Activated CD4-positive, alpha-beta T cell treated with anti-CD3 and anti-CD28 coated beads, Interleukin-2, amount 50 U/mL, for 24 hours (primary cell): ENCODE measurements around the gene MYOCOS.

Experiments used
- DNase-seq, 2 donors: peaks; one replicate each; pipeline ENCODE4 v3.0.0-alpha.2; 2020; ENCODE audit warnings: low read depth in 1 of 2, low spot score in 1 of 2

MYOCOS gene

GRCh38 chr1:171623651-171624331 lies 1.7 kb downstream of the MYOCOS start:
- DNase-seq, result no peak

GRCh38 chr1:171625225-171625624 lies 3.2 kb downstream of the MYOCOS start:
- no peak for DNase-seq

- DNase-seq, result no peak
Measured at GRCh38 chr1:171627020-171627419, 5.0 kb downstream of the MYOCOS start.

GRCh38 chr1:171628225-171628624 lies 6.2 kb downstream of the MYOCOS start:
- DNase-seq, result no peak

- DNase-seq, result no peak
Measured at GRCh38 chr1:171635661-171636060, 13.6 kb downstream of the MYOCOS start.

GRCh38 chr1:171636141-171636540 lies 14.1 kb downstream of the MYOCOS start:
- DNase-seq, result no peak

- DNase-seq, result no peak
Measured at GRCh38 chr1:171637928-171638576, 16.0 kb downstream of the MYOCOS start.

GRCh38 chr1:171640225-171640624 lies 18.2 kb downstream of the MYOCOS start:
- no peak for DNase-seq

GRCh38 chr1:171641076-171641864 lies 19.2 kb downstream of the MYOCOS start:
- no peak for DNase-seq

- no peak for DNase-seq
Measured at GRCh38 chr1:171642197-171642596, 20.2 kb downstream of the MYOCOS start.

GRCh38 chr1:171643156-171643555 lies 21.1 kb downstream of the MYOCOS start:
- DNase-seq, result no peak

GRCh38 chr1:171644805-171645483 lies 22.9 kb downstream of the MYOCOS start:
- DNase-seq, result peak; percentile 16 to 61

GRCh38 chr1:171645553-171646248 lies 23.7 kb downstream of the MYOCOS start:
- no peak for DNase-seq

- no peak for DNase-seq
Measured at GRCh38 chr1:171646249-171646560, 24.2 kb downstream of the MYOCOS start.

GRCh38 chr1:171652234-171652822 lies 30.3 kb downstream of the MYOCOS start, which contains the start of gene MYOC:
MYOC (minus strand) TSS chr1:171652688; CDS start chr1:171652611, 77 bp downstream.
- DNase-seq, result no peak

GRCh38 chr1:171653796-171654195 lies 31.8 kb downstream of the MYOCOS start:
- DNase-seq, result no peak

- no peak for DNase-seq
Measured at GRCh38 chr1:171654201-171654941, 32.3 kb downstream of the MYOCOS start.

GRCh38 chr1:171654942-171655745 lies 33.1 kb downstream of the MYOCOS start:
- DNase-seq, result peak; percentile 51 to 55

- DNase-seq, result no peak
Measured at GRCh38 chr1:171655746-171656116, 33.7 kb downstream of the MYOCOS start.
